SKM-1 (cell line): ENCODE data around the gene C19orf38.

Experiments used
- DNase-seq: peaks from one replicate; lab custom pipeline; 2025; ENCODE audit not compliant: unreplicated experiment; lab: John Stamatoyannopoulos, UW

The C19orf38 gene

DNA sequence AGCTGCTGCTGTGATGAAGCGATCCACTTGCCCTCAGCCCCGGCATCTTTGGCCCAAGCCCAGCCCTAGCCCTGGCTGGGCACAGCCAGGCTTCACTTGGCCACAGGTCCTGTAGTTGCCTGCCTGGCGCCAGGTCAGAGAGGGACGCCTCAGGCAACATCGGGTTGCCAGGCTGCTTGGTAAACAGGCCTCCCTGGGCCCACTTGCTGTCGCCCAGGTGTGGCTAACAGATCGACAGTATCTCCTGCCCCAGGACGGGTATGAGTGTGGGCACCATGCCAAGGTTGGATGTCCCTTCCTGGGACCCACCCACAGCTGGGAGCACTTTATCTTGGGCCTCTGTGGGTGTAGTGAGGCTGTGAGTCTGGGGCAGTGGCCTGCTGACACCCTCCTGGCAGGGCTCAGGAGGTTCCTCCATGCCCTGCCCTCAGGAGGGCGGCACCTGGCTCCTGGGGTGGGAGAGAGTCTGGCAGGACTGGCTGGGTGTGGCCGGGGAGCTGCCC lies 51.0 kb downstream of the C19orf38 start:
- DNase-seq: no peak

DNA sequence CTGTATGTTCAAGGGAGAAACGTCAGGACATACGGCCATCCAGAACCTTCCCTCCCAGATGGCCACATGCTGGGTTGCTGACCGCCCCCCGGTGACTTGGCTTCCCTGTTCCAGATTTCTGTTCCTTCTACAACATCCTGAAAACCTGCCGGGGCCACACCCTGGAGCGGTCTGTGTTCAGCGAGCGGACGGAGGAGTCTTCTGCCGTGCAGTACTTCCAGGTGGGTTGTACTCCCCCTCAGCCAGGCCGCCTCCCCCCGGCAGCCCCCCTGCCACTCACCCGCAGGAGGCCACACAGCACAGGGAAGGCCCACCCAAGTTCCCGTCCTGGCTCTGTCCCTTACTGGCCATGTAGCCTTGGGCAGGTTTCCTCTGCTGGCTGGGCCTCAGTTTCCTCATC lies 59.7 kb downstream of the C19orf38 start:
- no peak for DNase-seq

DNA sequence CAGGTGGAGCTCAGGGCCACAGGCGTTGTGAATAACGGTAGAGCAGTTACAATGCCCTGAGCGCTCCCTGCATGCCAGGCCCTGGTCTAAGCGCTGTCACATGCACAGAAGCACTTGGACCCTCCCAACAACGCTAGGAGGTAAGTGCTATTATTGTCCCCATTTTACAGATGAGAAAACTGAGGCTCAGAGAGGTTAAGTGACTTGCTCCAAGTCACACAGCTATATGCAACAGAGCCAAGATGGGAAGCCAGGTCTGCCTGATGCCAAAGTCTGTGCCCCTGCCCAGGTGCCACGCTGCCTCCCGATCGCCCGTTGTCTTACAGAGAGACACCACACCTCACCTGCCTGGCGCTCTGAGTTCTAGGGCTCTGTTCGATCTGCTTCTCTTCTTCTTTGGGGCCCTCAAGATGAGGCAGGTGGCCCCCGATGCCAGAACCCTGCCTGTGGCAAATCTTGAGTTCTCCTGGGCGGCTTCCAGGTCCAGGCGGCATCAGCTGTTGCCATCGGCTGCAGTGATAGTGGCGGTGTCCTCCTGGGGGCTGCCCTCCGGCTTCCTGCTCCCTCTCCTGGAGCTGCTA lies 60.3 kb downstream of the C19orf38 start:
- DNase-seq: no peak

DNA sequence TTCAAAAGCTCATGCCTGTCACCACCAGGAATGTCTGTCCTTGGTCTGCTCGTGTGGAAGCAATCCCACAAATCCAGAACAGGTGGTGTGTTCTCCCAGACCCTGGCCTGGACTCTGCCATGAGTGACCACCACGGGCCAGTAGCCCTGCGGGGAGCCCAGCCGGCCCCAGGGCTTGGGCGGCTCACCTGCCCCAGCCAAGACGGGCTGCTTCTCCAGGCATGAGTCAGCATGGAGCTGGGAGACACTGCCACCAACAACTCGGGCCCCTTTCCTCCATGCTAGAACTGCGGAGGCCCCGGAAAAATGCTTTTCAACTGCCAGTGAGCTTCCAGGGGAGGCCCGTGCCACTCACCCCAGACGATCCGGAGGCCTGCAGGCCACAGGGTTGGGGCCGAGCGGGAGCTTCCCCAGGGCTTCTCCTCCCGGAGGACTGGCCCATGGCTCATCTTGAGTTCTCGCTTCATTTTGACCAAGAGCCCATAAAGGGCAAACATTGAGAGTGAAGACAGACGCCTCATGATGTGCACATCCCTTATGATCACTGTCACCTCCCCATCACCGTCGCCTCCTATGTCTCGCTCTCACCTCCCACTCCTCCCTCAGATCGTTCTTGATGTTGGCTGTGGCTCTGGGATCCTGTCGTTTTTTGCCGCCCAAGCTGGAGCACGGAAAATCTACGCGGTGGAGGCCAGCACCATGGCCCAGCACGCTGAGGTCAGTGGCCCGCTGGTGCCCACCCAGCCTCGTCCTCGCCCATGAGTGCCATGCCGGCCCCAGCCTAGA lies 63.6 kb downstream of the C19orf38 start:
- DNase-seq: no peak

DNA sequence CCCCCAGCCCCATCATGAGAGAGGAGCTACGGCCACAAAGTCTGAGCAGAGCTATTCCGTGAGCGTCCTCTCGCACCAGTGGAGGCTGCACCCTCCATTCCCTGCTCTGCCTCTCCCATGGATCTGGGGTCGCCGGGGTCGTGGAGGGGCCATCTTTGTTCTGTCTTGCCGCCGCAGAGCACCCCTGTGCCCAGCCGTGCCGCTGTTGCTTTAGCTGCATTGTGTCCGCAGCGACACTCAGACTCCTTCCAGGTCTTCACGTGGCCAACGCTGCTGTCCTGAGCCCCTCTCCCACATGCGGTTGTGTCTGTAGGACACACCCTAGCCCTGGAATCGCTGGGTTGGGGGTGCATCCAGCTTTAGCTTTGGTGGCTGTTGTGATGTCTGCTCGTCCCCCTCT lies 64.4 kb downstream of the C19orf38 start:
- DNase-seq: no peak

DNA sequence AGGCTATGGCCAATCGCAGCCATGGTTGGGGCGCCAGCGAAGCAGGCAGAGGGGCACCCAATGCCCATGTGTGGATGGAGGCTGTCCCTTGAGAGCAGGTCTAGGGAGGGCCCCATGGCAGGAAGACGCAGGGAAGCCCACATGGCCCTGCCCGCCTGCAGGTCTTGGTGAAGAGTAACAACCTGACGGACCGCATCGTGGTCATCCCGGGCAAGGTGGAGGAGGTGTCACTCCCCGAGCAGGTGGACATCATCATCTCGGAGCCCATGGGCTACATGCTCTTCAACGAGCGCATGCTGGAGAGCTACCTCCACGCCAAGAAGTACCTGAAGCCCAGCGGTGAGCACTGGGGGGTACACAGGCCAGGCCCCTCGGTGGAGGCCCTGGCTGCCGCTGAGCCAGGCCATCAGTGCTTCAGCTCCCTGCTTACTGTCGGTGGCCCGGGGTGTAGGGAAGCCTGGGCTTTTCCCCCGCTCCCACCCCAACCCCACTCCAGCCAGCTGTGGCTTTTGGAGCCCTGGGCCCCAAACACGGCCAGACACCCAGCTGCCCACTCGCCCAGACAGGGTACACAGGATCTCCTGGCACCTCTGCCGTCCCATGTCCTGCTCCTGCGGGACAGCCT lies 65.6 kb downstream of the C19orf38 start:
- no peak for DNase-seq

DNA sequence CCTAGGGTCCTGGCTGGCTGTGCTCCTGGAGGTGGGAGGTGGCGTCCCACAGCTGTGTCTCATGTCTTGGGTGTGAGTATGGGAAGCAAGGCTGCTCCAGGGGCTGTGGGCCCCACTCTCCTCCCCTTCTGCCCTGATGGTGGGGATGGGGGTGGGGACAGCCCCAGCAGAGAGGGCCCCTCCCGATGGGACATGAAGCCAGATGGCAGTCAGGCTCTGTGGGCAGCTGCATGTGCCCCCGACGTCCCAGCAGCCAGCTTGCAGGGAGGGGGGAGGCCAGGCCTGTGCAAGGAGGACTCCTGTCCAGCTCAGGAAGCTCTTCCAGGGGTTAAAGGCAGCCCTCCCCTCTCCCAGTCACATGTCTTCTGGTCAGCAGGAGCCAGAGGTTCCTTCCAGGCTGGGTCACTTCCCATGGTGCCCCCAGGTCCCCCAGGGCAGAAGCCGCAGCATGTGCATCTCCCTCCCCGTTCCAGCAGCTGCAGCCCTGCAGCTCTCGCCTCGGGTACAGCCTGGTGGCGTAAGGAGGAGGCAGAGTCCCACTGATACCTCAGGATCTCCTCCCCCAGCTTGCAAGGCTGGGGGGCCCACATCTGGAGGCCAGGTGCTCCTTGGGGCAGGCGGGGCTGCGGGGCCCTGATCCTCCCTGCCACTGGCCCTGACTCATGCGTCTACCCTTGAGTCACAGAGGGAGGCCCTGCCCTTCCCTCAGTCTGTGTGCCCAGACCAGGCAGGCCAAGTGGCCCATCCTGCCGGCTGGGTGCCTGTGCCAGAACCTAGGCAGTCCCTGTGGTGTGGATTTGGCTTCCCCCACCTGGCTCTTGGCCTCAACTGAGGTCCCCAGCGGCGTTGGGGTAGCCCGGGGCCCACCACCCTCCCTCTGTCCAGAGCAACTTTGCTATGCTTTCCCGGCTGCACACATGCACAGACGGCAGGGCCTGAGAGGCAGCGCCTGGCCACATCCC lies 67.2 kb downstream of the C19orf38 start:
- DNase-seq: no peak

DNA sequence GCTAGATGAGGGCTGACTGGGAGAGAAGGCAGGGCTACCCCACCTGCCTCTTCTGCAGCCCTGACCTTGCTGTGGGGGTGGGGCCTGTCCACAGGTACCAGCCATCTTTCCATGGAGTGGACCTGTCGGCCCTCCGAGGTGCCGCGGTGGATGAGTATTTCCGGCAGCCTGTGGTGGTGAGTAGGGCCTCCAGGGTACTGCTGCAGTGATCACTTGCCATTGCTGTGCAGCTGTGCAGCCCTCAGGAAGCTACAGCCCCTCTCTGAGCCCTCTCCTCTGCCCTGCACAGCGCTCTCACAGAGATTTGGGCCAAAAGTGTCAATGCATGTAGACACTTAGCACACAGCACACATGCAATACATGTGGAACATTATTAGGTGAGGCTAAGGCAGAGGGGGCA lies 68.4 kb downstream of the C19orf38 start:
- no peak for DNase-seq

DNA sequence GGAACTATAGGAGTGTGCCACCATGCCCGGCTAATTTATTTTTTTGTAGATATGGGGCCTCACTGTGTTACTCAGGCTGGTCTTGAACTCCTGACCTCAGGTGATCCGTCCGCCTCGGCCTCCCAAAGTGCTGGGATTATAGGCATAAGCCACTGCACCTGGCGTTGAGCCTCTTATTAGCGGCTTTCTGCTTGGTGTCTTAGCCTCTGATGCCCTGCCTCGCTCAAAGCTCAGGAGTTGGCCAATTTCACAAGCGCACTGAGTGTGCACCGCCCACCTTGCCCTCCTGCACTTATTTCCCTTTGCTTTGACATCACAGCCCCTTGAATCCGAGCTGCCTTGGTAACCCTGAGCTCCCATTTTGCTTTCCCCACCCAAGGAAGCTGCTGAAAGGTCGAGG lies 70.1 kb downstream of the C19orf38 start:
- DNase-seq: no peak
